ENCODE data around the gene SUN2.

DNA sequence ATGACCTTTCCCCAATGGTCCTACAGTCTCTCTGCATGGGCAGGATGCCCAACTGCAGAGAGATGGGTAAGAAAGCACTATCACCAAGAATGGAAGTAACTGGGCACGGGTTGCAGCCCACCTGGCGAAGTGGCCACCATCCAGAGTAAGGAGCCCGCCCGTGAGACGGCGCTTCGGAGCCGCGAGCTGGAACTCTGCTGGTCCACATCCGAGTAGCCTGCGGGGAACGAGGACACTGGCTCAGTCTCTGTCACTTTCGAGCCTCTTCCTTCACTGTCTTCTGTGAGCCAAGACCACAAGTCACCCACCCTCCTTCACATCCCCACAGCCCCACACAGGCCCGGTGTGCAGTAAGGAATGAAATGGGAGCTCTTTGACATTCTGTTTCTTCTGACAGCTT, 5.7 kb downstream of the SUN2 start:
- TF ChIP-seq CTCF (IDR thresholded peaks at IDR 0.05) (no peak), POLR2AphosphoS5 (IDR thresholded peaks at IDR 0.05) (no peak), EP300 (IDR thresholded peaks at IDR 0.05) (no peak)
